Diencephalon (tissue), 1 donor: ENCODE data around the gene HBEGF. TPM values are rescaled to one million over a fixed set of nuclear protein-coding genes. Genes with fewer than 3 reads are reported as not detected.

Experiments used
- total RNA-seq: library from RNA; depleted of rRNA; stranded (reverse); fragments of >200 nt; gene quantifications from one replicate; pipeline ENCODE4 v1.2.3, GENCODE V29; 2014

HBEGF gene
- total RNA-seq = 18.2 TPM

DNA sequence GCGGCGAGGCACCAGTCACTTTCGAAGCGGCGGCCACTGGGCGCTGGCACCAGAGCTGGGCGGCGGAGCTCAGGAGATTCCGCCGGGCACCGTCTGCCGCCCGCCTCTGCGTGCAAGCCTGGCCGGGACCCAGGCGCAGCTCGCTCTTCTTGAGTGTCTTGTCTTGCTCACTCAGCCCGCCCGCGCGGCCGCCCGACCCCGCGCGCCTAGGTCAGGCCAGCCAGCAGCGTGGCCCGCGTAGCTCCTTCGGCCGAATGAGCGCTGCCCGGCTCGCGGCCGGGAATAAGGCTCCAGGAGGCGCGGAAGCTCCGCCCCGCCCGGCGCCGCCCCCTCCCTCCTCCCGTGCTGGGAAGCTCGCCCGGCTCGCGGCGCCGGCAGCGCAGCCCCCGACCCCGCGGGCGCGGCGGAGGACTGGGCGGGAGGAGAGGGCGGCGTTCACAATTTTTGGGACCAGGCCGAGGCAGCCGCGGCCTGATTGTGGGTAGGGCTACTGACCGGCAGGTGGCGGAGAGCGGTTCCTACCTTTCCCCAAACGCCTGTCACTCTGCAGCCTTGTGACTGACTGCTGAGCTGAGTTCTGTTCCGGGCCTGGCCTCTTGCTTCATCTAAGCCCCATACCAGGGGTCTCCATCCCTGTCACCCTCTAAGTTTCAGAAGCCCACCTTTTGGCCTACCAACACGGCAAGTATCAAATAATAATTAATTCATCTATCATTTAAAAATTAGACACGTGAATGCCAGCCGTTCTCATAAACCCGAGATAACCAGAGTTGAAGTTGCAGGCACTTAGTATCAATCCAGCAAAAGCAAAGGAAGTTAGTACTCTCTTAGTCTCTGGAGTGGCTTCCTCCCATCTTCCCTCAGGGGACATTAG, at the start of gene HBEGF:
Gene HBEGF (minus strand): TSS at position 256 of the 874 bp plus-strand sequence. CDS start 275 bp downstream, outside the sequence.

GRCh38 chr5:140360101-140360500, 13.7 kb upstream of the HBEGF start, which contains the start of gene SLC4A9:
TSS of gene SLC4A9 (plus strand) at chr5:140360194. CDS start at chr5:140360237, 43 bp downstream.

DNA sequence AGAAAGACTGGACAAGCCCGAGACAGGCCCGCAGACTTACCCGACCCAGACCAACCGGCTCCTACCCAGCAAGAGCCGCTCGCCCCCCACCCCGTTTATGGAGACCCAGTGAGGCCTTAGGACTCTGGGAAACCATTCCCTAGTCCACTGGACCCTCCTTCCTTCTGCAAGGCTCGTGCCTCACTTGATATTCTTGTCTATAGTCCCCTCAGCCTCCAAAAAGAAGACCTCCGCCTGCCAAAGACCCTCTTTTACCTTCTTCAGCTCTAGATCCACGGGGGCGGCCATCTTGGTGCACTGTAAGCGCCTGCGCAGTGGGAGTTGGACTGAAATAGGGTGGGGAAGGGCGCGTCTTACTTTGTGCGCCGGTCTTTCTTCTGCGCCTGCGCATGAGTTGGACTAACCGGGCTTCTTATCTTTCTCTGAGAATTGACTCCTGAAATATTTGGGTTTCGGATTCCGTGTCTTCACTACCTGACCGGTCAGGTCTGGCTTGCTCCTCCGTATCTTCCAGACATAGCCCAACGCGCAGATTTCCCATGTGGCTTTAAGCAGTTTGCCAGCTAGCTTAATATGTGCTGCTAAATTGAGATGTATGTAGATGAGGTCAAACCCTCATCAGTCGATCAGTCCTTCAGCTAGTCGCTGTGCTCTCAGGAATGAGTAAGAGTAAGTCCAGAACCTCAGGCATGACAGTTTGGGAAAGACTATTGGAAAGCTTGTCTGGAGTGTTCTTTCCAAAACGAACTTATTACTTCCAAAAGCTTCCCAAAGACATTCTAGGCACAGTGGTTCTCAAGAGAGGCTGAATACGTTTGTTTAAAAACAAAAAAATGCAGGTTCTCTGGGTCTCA, 43.4 kb downstream of the HBEGF start, which contains the start of gene PFDN1:
Gene PFDN1 (minus strand): TSS at position 316 of the 854 bp plus-strand sequence. CDS start 28 bp downstream, at position 288.

Other genes with a start within 250 kb of the HBEGF start
- gene PURA, start 232.5 kb downstream of the HBEGF start, total RNA-seq = 19.8 TPM
- gene IGIP, start 220.7 kb downstream of the HBEGF start, total RNA-seq = 16.6 TPM
- 9.5 TPM for gene CYSTM1, start 171.4 kb downstream of the HBEGF start, total RNA-seq
- 57.0 TPM for gene PFDN1, start 43.5 kb downstream of the HBEGF start, total RNA-seq
- 0.23 TPM for gene SLC4A9, start 13.6 kb upstream of the HBEGF start, total RNA-seq
- 88.6 TPM for gene ANKHD1, start 55.2 kb upstream of the HBEGF start, total RNA-seq
- not detected for gene EIF4EBP3, start 201.1 kb upstream of the HBEGF start, total RNA-seq
- 23.8 TPM for gene SRA1, start 210.9 kb upstream of the HBEGF start, total RNA-seq
- 29.8 TPM for gene APBB3, start 218.0 kb upstream of the HBEGF start, total RNA-seq
- gene SLC35A4, start 218.2 kb upstream of the HBEGF start, total RNA-seq = 9.7 TPM